ENCODE measurements around the gene CALML5. TPM values are rescaled to one million over a fixed set of nuclear protein-coding genes. Genes with fewer than 3 reads are reported as not detected.
A peak's percentile ranks its signal among the peaks of the same experiment; 100 is the strongest.

The CALML5 gene
- total RNA-seq, 2 donors from 2014 or later, result not detected

- peak; percentile 76 for DNase-seq (ENCODE audit: low spot score)
- intact Hi-C loops (cut with DNase I), result no loop called here
Observed at GRCh38 chr10:5524641-5525560, 25.5 kb upstream of the CALML5 start, which contains the start of gene CALML3. Gene CALML3, plus strand, starts transcription at chr10:5524961. Its CDS starts 125 bp downstream, at chr10:5525086.

GRCh38 chr10:5523796-5524574, 24.6 kb upstream of the CALML5 start:
- intact Hi-C loops (cut with DNase I), result no loop called here
- DNase-seq (ENCODE audit: low spot score), result peak; percentile 60

DNA sequence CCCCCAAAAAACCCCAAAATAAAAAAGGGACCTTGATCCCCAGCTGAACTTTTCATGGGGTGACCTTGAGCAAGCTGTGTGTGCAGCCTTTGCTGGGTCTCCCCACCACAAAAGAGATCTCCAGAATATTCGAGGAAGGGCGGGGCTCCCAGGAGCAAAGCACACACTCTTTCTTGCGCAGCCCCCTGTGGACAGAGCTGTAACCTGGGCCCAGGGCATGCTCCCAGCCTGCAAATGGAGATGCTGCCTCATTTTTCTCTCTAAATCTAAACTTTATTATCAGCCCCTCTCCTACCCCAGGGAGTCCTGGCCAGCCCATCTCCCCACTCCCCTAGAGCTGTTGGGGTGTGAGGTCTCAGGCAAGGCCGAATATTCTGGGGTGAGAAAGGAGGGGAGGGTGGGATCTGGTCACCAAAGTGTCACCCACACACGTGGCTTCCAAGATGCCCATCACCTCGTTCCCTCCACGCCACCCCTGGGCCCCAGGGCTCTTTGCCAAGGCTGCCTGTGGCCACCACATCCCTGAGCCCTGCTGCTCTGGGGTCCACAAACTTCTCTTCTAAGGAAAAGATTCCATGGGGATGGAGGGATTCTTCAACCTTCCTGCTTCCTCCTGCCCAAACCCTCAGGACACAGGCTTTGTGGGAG, 23.7 kb upstream of the CALML5 start:
- intact Hi-C loops (cut with DNase I), result no loop called here
- peak; percentile 45 for DNase-seq (ENCODE audit: low spot score)

DNA sequence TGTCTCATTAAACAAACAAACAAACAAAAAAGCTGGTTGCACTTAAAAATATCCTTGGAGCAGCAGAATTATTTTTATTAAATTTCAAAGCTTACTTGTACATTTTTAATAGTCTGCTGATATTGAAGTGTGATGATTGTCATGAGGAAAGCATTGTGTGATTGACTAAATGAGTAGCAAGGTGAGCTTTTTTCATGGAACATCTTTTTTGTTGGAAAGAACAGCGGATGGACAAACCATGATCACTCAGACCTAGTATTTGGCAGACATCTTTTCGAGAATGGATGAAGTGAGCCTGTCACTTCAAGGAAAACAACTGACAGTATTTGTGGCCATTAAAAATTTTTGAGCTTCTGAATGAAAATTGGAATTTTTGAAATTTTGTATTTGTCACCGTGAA, 19.7 kb upstream of the CALML5 start:
- no peak for DNase-seq (ENCODE audit: low spot score)
- intact Hi-C loops (cut with DNase I), result no loop called here

DNA sequence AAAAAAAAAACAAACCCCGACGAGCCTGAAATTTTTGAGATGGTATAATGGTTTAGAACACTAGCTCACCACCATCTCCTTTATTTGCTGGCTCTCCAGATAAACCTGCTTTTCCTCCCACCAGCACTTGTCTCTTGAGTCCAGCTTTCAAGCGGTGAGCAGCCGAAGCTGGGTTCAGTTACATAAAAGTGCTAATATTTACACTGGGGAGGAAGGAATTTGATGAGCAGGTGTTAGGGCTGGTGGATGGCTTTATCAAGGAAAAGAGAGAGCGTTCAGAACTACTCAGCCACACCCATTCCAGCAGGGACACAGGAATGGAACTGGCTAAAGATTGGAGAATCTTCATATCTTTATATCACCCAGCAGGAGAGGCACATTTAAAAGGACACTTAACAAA, 18.8 kb upstream of the CALML5 start:
- no peak for DNase-seq (ENCODE audit: low spot score)
- intact Hi-C loops (cut with DNase I), result no loop called here

- intact Hi-C loops (cut with DNase I), result no loop called here
- DNase-seq (ENCODE audit: low spot score), result no peak
Observed at GRCh38 chr10:5517546-5517945, 18.2 kb upstream of the CALML5 start.

- intact Hi-C loops (cut with DNase I), result no loop called here
- peak; percentile 40 for DNase-seq (ENCODE audit: low spot score)
Observed at GRCh38 chr10:5515948-5516761, 16.8 kb upstream of the CALML5 start.

DNA sequence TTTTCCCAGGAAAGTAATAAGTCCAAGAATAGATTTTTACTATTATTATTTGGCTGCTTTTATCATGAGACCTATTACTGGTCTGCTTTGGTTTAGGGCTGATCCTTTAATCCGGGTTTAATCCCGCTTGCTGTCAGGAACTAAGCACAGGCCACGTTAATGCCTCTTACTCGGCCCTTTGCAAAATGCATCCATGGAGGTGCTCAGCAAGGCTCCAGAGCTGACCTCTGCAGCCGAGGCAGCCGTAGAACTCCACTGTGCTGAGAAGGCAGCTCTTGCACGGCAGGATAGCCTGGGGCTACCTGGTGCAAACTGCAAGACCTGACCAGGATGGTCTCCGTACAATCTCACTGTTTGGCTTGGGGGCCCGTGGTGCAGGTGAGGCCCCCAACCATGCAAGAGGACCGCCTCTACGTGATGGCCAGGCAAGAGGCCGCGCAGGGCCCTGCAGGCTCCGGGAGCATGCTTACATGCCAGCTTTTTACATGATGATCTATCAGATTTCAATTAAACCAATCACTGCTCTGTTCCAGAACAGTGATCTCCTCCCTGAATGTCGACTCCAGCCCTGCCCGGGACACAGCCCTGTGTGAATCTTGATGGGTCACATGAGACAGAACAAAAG, 15.0 kb upstream of the CALML5 start:
- intact Hi-C loops (cut with DNase I), result no loop called here
- peak; percentile 46 for DNase-seq (ENCODE audit: low spot score)

- intact Hi-C loops (cut with DNase I), result no loop called here
- DNase-seq (ENCODE audit: low spot score), result peak; percentile 34
Observed at GRCh38 chr10:5512881-5513612, 13.7 kb upstream of the CALML5 start.

GRCh38 chr10:5512331-5512730, 13.0 kb upstream of the CALML5 start:
- peak; percentile 69 for DNase-seq (ENCODE audit: low spot score)
- intact Hi-C loops (cut with DNase I), result no loop called here

DNA sequence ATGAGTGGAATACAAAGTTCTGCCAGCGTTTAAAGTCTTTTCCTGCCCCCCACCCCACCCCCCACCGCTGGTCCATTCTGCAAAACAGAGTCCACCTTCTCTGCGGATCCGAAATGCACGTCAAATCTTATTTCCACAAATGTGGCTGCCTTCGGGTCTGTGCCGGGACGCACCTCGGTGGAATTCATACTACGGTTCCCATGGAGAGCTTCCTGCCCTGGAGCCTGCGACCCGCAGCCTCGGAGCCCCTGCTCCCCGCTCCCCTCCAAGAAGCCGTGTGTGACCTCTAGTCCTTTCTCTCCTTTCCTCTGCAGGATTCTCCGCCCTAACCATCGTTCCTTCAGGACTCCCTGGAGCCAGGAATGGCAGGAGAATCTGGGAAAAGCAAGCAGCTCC, 12.5 kb upstream of the CALML5 start:
- intact Hi-C loops (cut with DNase I), result no loop called here
- peak; percentile 72 for DNase-seq (ENCODE audit: low spot score)

DNA sequence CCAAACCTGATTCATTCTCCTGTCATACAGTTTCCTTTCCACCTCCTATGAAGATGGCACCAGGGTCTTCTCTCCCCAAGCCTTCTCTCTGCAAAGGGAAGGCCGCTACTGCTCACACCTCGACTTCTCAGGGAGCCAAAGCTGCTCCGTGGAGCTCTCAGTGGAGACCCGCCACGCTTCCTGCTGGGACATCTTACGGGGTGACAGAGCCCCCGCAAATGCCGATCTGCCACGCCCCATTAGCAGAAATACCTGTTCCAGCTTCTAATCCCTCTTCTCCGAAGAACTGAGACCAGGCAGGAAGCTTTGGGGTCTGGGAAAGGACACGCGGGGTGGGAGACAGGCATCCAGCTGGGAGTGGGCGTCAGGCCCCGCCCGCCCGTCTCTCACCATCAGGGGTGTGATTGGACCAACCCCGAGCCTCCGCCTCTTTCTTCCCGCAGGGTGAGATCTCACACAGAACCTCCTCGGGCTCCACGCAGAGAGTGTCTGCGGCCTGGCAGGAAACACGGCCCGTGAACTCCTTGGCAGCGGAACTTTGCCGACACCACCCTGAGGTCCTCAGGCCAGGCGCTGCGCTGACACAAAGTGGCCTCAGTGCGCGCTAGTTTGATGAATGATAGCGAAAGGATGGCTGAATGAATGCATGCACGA, 12.0 kb upstream of the CALML5 start:
- intact Hi-C loops (cut with DNase I), result no loop called here
- DNase-seq (ENCODE audit: low spot score), result peak; percentile 67

DNA sequence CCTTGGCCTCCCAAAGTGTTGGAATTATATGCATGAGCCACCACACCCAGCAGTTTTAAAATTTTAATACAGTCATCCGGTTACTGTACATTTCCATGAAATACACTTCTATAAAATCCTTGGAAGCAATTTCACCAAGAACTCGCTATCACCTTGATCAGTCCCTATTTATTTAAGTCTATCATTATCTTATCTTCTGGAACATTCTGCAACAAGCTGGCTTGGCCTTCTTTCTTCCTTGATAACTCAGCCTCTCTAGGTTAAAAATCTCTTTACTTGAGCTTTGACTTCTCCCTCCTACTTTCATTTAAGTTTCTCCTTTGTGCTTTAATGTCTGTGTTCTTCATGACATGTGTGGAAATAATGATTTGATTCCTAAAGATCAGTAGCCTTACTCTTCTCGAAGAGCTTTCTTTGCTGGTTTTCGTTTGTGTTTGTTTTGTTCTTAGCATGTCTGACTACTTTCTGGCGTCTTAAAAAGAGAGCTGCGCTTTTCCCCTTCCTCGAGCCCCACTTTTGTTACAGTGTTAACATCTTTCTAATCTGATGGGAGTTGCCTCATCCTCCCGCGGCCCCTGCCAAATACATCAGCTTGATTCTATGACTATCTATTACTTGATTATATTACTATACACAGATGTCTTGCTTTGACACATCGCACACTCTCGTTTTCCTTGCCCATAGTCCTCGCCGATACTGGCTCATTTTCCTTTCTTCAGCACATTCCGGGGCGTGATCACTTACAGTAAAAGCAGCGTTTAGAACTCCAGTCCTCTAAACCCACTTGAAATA, 11.1 kb upstream of the CALML5 start:
- intact Hi-C loops (cut with DNase I), result no loop called here
- DNase-seq (ENCODE audit: low spot score), result peak; percentile 64

DNA sequence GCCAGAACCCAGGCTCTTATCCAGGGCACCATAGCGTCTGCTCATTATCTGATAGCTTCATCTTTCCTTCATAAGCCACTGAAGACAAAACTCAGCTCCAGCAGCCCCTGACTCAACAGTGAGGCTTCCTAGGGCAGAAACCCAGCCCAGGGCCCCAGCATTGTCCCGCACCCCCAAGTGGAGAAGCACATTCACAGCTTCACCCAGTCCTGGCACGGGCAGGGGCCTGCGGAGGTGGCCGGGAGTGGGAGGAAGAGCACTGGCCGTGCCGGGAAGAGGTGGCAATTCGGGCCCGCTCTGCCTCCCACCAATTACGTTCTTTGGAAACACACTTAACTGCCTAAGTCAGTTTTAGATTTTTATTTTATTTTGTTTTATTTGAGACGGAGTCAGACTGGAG, 10.3 kb upstream of the CALML5 start:
- peak; percentile 47 for DNase-seq (ENCODE audit: low spot score)
- intact Hi-C loops (cut with DNase I), result no loop called here

DNA sequence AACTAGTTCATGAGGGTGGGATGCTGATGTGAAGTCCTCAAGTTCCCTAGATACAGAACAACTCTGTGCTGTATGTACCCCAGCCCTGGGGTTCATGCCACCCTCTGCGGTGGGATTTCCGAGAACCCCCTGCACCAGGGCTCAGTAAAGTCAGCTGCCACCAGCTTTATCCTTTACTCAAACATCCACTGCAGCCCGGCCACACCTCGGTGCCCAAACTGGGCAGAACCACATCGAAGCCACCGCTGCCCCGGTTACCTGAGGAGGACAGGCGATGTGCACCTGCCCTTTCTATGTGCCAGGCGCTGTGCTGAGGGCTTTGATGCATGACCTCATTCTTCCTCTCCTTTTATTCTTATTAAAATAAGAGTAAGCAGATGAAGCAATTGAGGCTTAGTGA, 9.9 kb upstream of the CALML5 start:
- intact Hi-C loops (cut with DNase I), result no loop called here
- peak; percentile 77 for DNase-seq (ENCODE audit: low spot score)

DNA sequence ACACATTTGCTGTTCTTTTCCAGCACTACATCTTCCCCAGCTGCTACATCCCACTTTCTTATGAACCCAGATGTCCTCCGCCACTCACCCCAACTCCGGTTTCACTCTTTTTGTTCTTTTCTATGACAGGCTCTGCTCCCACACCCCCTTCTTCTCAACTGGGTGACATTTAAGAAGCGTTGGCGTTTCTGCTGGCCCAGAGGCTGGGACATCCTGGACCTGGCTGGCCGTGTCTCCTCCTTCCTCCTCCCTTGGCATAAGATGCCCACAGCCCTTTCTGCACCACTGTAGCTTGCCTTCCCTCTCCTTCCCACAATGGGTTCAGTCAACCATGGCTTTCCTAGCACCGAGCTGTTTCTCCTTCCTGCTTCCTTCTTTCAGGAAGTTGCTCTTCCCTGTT, 9.4 kb upstream of the CALML5 start:
- DNase-seq (ENCODE audit: low spot score), result peak; percentile 47
- intact Hi-C loops (cut with DNase I), result no loop called here

- DNase-seq (ENCODE audit: low spot score), result no peak
- intact Hi-C loops (cut with DNase I), result no loop called here
Observed at GRCh38 chr10:5508161-5508604, 8.8 kb upstream of the CALML5 start.
